GF-D8 (cell line): ENCODE data around the gene SYCE1.
"Not testable (repeated sequence)": the region's sequence is repeated elsewhere in the genome, so short reads cannot be mapped to it uniquely, and the experiment has no call there.

ENCODE experiments used
- DNase-seq: peaks from one replicate; lab custom pipeline; 2025; lab: John Stamatoyannopoulos, UW

The SYCE1 gene

DNA sequence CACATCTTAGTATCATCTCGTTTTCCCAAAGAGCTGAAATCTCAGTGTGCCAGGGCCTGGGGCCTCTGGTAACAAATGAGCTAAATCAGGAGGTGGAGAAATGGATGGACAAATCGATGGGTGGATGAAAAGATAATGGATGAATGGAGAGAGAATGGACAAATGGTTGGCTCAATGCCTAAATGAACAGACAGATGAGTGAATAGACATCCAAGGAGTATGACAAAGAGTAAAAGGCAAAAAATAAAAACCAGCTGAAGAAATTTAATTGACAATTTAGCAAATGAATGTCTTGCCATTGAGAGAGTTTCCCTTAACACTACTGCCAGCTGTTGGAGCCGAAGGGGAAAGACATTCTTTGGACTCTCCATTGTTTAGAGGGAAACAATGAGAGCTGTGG, 8.0 kb downstream of the SYCE1 start:
- DNase-seq, result no peak

DNA sequence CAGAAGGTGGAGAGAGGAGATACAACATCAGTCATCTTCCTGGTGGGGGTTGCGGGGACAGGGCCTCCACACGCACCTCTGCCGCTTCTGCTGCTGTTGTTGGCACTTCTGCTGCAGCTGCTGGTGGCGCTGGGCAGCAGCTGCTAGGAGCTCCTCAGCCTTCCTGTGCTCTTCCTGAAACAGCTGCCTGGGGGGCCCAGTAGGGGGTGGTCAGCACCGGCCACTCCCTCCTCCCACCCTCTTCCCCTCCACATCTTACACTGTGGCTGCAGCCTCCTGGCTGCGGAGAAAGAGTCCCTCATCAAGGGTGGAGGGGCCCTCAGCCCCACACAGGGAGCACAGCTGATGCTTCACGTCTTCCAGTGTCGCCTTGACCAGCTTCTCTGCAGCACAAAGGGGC, 9.9 kb downstream of the SYCE1 start:
- no peak for DNase-seq

DNA sequence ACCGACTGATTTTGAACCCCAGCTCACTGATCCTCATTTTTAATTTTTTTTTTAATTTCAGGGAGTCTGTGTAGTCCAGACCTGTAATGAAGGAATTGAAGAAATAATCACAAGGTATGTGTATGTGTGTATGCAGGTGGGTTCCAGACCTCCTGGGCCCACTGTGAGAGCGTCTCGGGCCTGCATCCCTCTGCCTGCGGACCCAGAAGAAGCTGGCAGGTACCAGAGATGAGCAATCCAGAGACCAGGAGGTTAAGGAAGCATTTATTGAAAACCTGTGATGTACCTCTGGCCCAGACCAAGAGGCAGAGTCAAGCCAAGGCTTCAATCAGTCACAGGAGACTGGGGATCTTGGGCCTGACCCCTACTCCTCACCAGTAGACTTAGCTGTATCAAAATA, 10.8 kb downstream of the SYCE1 start:
- no peak for DNase-seq

DNA sequence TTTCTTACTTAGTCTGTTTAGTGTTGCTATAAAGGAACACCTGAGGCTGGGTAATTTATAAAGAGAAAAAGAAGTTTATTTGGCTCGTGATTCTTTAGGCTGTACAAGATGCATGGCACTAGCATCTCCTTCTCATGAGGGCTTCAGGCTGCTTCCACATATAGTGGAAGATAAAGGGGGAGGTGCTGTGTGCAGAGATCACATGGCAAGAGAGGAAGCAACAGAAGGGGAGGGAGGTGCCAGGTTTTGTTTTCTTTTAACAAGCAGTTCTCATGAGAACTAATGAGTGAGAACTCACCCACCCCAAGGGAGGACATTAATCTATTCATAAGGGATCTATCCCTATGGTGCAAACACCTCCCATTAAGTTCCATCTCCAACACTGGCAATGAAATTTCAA, 20.9 kb downstream of the SYCE1 start:
- DNase-seq, result no peak

DNA sequence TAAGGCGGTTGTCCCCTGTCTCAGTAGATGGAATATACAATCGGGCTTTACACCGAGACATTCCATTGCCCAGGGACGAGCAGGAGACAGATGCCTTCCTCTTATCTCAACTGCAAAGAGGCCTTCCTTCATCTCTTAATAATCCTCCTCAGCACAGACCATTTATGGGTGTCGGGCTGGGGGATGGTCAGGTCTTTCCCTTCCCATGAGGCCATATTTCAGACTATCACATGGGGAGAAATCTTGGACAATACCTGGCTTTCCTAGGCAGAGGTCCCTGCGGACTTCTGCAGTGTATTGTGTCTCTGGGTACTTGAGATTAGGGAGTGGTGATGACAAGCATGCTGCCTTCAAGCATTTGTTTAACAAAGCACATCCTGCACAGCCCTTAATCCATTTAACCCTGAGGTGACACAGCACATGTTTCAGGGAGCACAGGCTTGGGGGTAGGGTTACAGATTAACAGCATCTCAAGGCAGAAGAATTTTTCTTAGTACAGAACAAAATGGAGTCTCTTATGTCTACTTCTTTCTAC, 23.9 kb downstream of the SYCE1 start:
- DNase-seq, result not testable (repeated sequence)

DNA sequence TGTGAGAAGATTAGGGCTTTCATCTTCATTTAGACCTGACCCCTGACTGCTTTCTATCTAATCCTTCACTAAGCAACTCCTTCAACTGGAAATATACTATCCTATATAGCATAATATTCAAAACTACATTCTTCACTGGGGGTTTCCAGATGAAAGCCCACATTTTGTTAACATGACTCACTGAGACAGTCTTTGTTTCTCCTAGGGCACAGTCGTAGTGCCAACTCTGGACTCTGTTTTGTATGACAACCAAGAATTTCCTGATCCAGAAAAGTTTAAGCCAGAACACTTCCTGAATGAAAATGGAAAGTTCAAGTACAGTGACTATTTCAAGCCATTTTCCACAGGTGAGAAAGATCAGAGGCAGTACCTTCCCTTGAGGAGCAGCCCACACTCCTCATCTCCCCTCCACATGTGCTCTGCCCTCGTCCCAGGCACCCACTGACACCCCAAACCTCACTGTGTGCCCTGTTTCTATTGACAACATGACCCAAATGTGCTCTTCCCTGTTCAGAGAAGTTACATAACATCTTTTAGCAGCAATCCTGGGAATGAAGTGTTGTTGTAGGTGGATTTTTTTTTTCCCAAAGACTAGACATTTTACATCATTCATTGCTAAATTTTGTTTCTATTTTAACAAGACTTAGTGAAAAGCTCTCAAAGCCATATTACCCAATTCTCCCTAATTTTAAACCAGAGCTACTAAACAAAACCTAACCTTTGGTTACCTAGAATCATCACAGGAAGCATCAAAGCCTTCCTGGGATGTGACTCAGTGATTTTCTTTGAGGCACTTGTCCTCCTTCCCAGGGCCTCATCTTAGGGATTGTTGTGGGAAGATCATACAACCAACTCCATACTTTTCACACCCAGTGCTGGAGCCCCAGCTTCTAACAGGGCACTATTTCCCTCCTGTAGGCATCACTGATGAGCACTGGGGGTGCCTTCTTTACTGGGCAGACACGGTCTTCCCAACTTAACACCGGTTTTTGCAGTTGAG, 27.5 kb downstream of the SYCE1 start:
- no peak for DNase-seq

DNA sequence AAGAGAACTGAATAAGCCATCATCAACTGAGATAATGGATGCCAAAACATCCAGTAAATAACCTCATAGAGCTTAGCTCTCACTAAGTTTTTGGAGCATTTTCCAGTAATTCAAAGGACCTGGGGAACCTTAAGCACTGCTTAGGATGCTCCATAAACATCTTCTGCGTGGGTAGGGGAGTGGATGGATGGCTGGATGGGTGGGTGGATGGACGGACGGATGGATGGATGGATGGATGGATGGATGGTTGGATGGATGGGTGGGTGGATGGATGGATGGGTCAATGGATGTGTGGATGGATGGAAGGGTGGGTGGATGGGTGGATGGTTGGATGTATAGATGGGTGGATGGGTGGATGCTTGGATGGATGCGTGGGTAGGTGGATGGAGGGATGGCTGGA, 29.2 kb downstream of the SYCE1 start:
- DNase-seq, result no peak

DNA sequence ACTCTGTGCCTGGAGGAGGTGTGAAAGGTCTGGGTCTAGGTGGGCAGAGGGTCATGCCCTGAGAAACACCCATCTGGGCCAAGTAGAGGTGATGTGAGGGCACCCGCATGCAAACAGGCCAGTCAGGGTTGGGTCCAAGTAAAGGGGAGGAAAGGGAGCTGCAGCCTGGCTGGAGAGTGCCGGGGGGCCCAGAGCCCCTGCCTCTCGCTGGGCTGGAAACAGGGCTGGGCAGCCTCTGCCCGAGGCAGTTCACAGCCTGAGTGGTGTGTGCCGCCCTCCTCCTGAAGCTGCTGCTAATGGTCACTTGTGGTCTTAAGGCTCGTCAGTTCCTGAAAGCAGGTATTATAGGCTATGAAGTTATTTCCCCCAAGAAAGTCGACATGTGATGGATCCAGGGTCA, 31.0 kb downstream of the SYCE1 start:
- DNase-seq, result no peak

DNA sequence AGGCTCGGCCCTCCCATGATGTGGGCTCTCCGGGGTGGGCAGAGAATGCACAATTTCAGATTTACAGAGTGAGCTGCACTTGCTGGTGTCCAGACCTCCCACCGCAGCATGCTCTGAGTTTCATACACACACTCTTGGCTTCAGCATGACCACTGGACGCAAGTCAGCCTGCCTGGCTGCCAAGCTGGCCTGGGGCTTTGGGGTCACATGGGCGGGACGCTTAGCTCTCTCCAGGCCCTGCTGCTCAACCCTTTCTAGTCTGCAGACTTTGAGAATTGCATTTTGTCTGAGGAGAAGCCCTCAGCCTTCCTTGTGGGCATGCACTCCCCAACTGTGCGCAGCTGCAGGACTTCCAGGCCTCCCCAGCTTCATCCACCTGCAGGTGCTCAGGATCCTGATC, 32.5 kb downstream of the SYCE1 start:
- no peak for DNase-seq

DNA sequence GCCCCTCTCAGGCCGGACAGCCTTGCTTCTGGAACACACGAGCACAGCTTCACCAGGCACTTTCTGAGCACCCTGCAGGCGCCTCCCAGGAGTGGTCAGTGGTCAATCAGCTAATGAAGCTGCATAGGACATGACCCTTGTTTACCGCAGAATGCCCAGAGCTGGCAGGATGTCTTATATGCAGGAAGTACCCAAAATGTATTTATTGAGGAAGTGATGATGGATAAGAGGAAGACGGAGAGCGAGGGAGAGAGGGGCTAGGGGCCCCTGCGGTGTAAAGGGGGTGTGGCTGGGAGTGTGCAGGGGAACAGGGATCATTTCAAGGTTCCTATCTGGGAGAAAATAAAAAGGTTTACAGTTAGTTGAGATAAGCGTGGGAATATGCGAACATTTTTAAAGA, 34.9 kb downstream of the SYCE1 start:
- peak; percentile 57 for DNase-seq

DNA sequence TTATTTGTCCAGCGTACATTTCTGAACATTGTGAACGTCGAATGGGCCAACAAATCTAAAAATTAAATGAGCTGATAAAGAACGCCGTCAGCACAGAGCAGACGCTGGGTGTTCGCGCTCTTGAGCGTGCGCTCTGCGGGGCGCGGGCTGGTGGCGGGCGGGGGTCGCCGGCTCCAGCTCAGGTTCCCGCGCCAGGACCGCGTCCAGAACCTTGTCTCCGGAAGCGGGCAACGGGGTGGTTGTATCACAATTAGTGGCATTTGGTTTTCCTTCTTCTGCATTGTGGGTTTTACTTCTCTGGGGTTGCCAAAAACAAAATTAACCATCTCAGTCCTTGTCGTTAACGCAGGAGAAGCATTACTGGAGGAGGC, 35.8 kb downstream of the SYCE1 start:
- no peak for DNase-seq

DNA sequence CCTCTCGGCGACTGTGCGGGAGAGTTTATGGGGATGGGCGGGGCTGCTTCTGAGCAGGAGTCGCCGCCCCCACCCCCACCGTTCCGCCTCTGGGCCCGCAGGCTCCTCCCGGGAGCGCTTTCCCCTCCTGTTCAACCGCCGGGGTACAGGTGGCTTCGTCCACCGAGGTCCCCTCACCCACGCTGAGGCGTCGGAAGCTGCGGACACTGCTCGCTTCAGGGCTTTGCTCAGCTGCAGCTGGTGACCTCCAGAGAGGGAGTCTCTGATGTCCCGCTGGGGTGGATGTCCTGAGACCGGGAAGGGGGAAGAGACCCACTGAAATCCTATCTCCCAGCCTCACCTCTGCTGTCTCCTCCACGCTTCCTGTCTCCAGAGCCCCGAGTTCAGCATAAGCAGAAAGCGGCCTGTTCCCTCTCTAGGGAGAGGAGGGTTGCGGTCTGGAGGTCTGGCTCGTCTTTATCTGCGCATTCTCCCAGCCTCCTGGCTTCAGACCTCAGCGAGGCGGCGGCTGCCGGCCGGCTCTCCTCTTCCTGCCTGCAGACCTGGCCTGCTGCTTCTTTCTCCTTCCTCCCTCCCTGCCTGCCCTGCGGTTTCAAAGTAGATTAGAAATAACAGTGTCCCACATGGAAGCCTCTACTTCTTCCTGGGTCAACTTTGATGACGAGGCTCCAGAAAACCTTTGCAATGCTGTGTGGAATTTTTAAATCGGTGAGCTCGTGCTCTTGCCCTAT, 36.4 kb downstream of the SYCE1 start:
- peak; percentile 70 for DNase-seq

DNA sequence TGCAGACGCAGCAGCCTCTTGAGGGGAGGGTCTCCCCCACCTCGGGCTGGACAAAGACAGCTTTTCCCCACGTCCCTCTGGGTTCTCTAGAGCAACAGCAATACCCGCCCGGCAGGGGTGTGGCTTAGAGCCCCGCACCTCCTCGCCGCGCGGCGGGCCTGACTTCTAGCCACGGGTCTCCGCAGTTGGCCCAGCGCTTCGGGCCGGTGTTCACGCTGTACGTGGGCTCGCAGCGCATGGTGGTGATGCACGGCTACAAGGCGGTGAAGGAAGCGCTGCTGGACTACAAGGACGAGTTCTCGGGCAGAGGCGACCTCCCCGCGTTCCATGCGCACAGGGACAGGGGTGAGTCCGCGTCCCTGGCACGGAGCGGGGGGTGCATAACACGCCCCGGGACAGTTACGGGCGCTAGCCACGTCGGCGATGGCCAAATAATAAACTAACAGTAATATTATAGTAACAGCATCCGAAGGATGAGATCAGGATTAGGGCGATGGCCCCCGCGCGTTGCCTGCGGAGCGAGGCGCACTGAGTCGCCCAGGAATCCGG, 37.0 kb downstream of the SYCE1 start:
- DNase-seq, result no peak

DNA sequence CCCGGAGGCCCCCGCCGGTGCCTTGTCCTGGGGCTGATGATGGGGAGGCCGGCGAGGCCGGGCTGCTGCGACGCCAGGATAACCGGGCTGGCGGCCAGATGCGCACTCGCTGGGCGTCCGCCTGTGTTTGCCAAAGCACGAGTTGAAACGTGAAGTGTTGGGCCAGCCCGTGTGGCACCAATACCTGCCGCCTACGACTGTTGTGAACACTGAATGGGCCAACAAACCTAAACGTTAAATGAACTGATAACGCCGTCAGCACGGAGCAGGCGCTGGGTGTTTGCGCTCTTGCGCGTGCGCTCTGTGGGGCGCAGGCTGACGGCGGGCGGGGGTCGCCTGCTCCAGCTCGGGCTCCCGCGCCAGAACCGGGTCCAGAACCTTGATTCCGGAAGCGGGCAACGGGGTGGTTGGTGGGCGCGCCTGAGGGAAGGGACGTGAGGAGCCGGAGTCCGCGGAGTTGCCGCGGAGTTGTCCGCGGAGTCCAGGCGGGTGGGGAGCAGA, 37.6 kb downstream of the SYCE1 start:
- no peak for DNase-seq

DNA sequence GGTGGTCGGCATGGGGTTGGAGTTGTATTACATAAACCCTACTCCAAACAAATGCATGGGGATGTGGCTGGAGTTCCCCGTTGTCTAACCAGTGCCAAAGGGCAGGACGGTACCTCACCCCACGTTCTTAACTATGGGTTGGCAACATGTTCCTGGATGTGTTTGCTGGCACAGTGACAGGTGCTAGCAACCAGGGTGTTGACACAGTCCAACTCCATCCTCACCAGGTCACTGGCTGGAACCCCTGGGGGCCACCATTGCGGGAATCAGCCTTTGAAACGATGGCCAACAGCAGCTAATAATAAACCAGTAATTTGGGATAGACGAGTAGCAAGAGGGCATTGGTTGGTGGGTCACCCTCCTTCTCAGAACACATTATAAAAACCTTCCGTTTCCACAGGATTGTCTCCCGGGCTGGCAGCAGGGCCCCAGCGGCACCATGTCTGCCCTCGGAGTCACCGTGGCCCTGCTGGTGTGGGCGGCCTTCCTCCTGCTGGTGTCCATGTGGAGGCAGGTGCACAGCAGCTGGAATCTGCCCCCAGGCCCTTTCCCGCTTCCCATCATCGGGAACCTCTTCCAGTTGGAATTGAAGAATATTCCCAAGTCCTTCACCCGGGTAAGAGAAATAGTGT, 38.3 kb downstream of the SYCE1 start, which contains the start of gene CYP2E1:
CYP2E1 (plus strand) TSS at position 407 of the 632 bp plus-strand sequence; CDS start at position 440, 33 bp downstream.
- no peak for DNase-seq

DNA sequence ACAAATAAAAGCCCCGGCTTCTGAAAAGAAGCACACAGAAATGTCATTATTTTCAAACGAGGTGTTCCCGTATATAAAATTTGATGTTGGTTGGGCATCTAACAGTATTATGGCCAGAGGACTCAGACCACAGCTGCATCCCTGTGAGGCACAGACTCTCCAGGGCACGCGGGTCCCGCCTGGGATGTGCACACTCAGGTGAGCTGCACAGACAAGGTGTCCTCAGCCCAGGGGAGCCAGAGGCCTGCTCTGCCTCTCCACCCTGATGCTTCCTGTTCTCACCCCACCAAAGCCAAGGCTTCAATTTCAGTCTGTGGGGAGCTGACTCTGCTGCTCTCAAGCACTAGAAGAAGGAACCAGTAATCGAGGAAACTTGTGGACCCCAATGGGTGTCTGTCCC, 39.9 kb downstream of the SYCE1 start:
- DNase-seq, result no peak

DNA sequence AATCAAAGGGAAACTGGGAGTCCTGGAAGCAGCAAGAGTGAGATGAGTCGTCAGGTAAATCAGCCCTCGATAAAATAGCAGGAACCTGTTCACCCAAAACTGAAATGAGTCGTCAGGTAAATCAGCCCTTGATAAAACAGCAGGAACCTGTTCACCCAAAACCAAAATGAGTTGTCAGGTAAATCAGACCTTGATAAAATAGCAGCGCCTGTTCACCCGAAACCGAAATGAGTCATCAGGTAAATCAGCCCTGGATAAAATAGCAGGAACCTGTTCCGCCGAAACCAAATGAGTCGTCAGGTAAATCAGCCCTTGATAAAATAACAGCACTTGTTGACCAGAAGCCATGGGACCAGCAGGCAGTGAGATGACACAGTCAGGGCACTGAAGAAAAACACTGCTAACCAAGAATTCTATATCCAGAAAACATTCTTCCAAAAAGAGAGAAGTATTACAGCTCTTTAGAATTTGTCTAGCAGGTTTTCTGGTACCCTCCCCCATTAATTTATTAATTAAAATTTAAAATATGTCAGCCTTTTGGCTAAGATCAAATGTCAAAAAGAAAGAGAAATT, 41.7 kb downstream of the SYCE1 start:
- DNase-seq, result no peak

DNA sequence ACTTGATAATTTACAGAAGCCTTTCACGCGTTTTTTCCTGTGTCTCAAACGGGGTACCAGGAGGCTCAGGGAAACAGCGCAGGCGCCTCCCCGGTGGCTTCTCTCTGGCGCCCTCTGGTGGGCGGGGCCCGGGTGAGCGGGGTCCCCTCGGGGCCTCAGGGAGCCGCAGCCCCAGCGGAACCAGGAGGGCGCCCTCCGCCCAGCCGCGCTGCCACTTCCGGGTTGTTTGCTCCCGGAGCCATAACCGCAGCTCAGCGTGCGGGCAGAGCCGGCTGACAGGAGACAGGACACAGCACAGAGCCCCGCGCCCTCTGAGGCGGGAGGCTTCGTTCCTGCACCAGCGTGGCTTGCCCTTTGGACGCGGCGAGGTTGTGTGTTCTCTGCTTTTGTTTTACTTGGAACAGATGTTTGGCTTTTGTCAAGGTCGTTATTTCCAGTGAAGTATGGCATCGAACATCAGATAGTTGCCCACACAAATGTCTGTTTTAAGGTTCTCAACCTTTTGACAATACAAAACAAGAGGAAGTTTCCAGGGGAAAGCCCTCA, 45.1 kb downstream of the SYCE1 start:
- peak; percentile 30 for DNase-seq

DNA sequence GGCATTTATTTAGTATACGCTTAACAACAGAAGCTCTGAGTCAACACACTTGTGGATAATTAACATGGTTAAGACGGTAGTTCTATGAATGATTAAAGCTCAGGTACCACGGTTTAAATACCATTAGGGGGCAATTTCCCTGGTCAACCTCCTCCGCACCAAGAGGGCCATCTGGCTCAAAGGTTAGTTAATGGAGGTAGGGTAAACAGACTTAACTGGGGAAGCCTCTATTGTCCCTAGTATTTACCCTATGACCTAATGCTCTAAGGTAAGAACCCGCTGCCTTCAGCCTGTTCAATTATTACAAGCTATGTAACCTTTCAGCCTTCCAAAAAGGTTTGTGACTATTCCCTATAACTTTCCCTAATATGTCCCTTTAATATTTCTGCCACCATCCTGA, 46.9 kb downstream of the SYCE1 start:
- DNase-seq, result not testable (repeated sequence)

DNA sequence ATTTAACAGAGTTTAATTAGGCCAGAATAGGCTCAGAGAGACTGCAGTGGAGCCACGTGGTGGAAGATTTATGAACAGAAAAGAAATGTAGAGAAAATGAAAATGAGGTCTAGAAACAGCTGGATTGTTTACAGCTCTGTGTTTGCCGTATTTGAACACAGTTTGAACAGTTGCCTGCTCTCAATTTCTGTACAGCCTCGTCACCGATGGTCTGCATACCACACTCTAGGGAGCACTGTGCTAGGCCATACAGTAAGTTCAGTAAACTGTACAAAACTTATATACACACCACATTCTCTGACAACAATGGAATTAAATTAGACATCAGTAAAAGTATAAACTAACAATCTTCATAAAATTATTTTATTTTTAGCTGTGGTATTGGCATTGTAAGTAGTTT, 49.3 kb downstream of the SYCE1 start:
- no peak for DNase-seq

DNA sequence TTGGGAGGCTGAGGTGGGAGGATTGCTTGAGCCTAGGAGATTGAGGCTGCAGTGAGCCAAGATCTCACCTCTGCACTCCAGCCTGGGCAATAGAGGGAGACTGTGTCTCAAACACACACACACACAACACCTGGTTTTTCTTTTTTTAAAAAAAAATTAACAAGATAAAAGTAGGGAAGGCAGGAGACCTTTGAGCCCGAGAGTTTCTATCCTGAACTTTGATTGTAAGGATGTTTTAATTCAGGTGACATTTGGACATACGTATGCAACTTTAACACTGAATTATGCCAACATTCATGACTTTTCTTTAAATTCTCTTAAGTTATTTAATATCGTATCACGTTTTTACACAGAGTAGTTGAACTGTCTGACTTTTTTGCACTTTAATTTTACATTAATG, 49.9 kb downstream of the SYCE1 start:
- DNase-seq, result no peak
